Measurements from ENCODE around the gene BOD1L1.

BOD1L1 gene

GRCh38 chr4:13535708-13536361, 91.7 kb downstream of the BOD1L1 start:
- no peaks in the 10 kb centered on the region for H3K36me3 ChIP-seq (ENCODE audit: insufficient read depth, low read length)
- H3K27me3 ChIP-seq (ENCODE audit: control insufficient read depth, insufficient read depth, low read length), result peaks cover 97% of the 10 kb centered on the region
- H3K4me2 ChIP-seq (ENCODE audit: low read length), result no peak overlapping the region
- H3K4me3 ChIP-seq (ENCODE audit: low read length), result no peak overlapping the region
- peaks cover 3% of the 10 kb centered on the region for H3K4me1 ChIP-seq (ENCODE audit: control insufficient read depth, insufficient read depth, low read length)
- no peak overlapping the region for H3K9ac ChIP-seq (ENCODE audit: low read depth, low read length)
- no peaks in the 10 kb centered on the region for H3K9me3 ChIP-seq (replicated peaks; ENCODE audit: low read length)

DNA sequence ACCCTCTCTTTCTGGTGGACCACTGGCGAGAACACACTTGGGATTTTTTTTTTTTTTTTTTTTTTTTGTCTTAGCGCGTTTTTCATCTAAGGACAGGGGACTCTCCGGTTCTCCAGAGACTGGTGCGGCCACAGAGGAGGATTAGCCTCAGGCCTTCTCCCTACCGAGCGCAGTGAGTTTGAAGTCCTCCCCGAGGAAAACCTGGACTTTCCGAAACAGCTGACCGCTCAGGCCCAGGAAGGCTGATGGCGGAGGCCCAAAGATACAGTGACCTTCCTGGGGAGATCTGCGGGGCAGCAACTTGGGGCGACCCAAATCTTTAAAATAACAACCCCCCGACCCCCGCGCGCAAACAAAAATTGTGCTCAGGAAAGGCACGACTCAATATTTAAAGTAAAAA, 92.4 kb downstream of the BOD1L1 start:
- Histone ChIP-seq H3K9me3 (replicated peaks; ENCODE audit: low read length) (no peaks in the 10 kb centered on the region), H3K4me1 (ENCODE audit: control insufficient read depth, insufficient read depth, low read length) (peaks cover 3% of the 10 kb centered on the region), H3K4me3 (ENCODE audit: low read length) (no peak overlapping the region), H3K4me2 (ENCODE audit: low read length) (no peak overlapping the region), H3K9ac (ENCODE audit: low read depth, low read length) (no peak overlapping the region), H3K27me3 (ENCODE audit: control insufficient read depth, insufficient read depth, low read length) (peaks cover 97% of the 10 kb centered on the region), H3K36me3 (ENCODE audit: insufficient read depth, low read length) (no peaks in the 10 kb centered on the region)

DNA sequence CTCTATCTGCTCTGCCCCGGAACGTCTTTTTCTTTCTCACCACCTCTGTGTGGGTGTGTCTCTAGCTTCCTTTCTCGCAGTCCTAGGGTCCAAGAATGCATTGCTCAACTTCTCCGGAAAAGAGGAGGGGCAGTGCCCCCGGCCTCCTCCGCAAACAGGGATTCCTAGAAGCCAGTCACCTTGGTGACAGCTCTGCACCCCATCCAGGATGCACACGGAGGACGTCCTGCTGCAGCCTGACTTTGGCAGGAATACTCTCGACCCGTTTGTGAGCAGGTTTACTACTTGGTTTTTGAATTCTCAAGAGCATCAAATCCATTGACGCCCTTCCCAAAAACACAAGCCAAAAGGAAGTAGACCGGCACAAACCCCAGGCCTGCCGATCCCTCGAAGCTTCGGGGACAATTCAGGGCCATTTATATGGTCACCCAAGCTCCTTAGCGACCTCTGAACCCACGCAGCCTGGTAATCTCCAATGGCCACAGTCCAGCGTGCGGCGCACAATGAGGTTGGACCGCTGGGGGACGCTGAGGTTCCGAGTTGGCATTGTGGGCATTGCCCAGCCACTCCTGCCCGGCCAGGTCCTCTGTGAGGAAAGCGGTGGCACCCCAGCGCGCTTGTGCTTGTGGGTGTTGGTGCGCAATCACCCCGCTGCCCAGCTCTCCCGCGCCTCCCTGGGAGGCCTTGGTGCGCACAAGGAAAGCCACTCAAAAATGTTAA, 93.0 kb downstream of the BOD1L1 start:
- Histone ChIP-seq H3K4me3 (ENCODE audit: low read length) (no peak overlapping the region), H3K27me3 (ENCODE audit: control insufficient read depth, insufficient read depth, low read length) (peaks cover 97% of the 10 kb centered on the region), H3K9ac (ENCODE audit: low read depth, low read length) (no peak overlapping the region), H3K4me1 (ENCODE audit: control insufficient read depth, insufficient read depth, low read length) (peaks cover 3% of the 10 kb centered on the region), H3K9me3 (replicated peaks; ENCODE audit: low read length) (no peaks in the 10 kb centered on the region), H3K36me3 (ENCODE audit: insufficient read depth, low read length) (no peaks in the 10 kb centered on the region), H3K4me2 (ENCODE audit: low read length) (no peak overlapping the region)

DNA sequence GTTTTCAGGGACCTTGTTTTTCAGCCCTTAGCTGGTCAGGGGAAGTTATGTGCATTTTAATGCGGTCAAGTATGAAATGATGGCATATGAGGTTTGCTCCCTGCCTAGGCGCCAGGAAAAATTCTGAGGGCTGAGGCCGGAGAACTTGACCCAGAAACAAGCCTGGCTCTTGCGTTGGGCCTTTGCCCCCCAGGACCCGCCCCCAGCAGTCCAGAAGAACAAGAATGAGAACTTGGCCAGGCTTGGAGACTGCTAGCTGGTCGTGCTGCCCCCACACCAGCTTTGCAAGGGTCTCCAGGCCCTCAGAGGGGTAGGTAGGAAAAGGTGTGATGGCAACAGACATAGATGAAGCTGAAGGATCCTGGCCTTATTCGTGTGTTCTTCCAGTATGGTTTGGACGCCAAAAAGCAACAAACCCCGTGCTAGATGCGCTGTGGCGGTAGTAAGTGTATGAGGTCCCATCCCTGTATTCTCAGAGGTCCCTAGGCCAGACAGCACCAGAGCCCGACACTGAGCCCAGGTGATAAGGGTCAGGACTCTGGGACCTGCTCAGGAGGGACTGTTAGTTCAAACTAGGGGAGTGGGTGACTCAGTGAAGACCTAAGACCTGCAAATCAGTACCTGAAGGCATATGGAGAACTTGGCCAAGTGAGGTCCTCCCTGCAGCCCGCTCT, 93.7 kb downstream of the BOD1L1 start:
- Histone ChIP-seq H3K4me1 (ENCODE audit: control insufficient read depth, insufficient read depth, low read length) (peaks cover under 1% of the 10 kb centered on the region), H3K27me3 (ENCODE audit: control insufficient read depth, insufficient read depth, low read length) (peaks cover 97% of the 10 kb centered on the region)

DNA sequence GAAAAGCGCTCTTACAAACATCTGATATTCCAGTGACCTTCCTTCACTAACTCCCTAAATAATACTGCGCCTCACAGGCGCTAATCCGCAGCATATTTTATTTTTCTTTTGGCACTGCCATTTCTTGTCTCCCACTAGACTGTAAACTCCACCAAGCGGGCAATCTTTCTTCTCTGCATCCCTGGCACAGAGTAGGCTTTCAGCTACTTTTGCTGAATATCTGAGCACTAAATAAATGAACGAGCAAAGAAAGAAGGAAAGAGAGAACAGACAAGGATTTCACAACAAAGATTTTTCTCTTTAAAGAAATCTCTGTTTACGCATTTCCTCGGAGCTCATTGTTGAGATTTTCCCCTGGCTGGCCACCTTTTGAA, 95.9 kb downstream of the BOD1L1 start:
- Histone ChIP-seq H3K9me3 (replicated peaks; ENCODE audit: low read length) (no peaks in the 10 kb centered on the region), H3K27me3 (ENCODE audit: control insufficient read depth, insufficient read depth, low read length) (peaks cover 96% of the 10 kb centered on the region), H3K9ac (ENCODE audit: low read depth, low read length) (no peak overlapping the region), H3K36me3 (ENCODE audit: insufficient read depth, low read length) (no peaks in the 10 kb centered on the region), H3K4me2 (ENCODE audit: low read length) (no peak overlapping the region), H3K4me1 (ENCODE audit: control insufficient read depth, insufficient read depth, low read length) (no peaks in the 10 kb centered on the region), H3K4me3 (ENCODE audit: low read length) (no peak overlapping the region)

More for the DNA sequence above, 93.7 kb downstream of the BOD1L1 start:
- H3K9ac ChIP-seq (ENCODE audit: low read depth, low read length), result no peak overlapping the region
- H3K9me3 ChIP-seq (replicated peaks; ENCODE audit: low read length), result no peaks in the 10 kb centered on the region
- no peaks in the 10 kb centered on the region for H3K36me3 ChIP-seq (ENCODE audit: insufficient read depth, low read length)
- no peak overlapping the region for H3K4me3 ChIP-seq (ENCODE audit: low read length)
- H3K4me2 ChIP-seq (ENCODE audit: low read length), result no peak overlapping the region

- peaks cover 96% of the 10 kb centered on the region for H3K27me3 ChIP-seq (ENCODE audit: control insufficient read depth, insufficient read depth, low read length)
These were observed 96.5 kb downstream of the BOD1L1 start for GRCh38 chr4:13530823-13531624.

GRCh38 chr4:13529128-13529919, 98.2 kb downstream of the BOD1L1 start:
- peaks cover 96% of the 10 kb centered on the region for H3K27me3 ChIP-seq (ENCODE audit: control insufficient read depth, insufficient read depth, low read length)
- H3K4me1 ChIP-seq (ENCODE audit: control insufficient read depth, insufficient read depth, low read length), result peaks cover 5% of the 10 kb centered on the region
- no peaks in the 10 kb centered on the region for H3K36me3 ChIP-seq (ENCODE audit: insufficient read depth, low read length)
- H3K9me3 ChIP-seq (replicated peaks; ENCODE audit: low read length), result peaks cover 6% of the 10 kb centered on the region
- H3K4me2 ChIP-seq (ENCODE audit: low read length), result no peak overlapping the region
- H3K9ac ChIP-seq (ENCODE audit: low read depth, low read length), result no peak overlapping the region
- no peak overlapping the region for H3K4me3 ChIP-seq (ENCODE audit: low read length)

More at GRCh38 chr4:13530823-13531624, 96.5 kb downstream of the BOD1L1 start:
- Histone ChIP-seq H3K9ac (ENCODE audit: low read depth, low read length) (no peak overlapping the region), H3K4me2 (ENCODE audit: low read length) (no peak overlapping the region), H3K4me3 (ENCODE audit: low read length) (no peak overlapping the region), H3K4me1 (ENCODE audit: control insufficient read depth, insufficient read depth, low read length) (no peaks in the 10 kb centered on the region), H3K36me3 (ENCODE audit: insufficient read depth, low read length) (no peaks in the 10 kb centered on the region), H3K9me3 (replicated peaks; ENCODE audit: low read length) (no peaks in the 10 kb centered on the region)

- peaks cover 96% of the 10 kb centered on the region for H3K27me3 ChIP-seq (ENCODE audit: control insufficient read depth, insufficient read depth, low read length)
- no peak overlapping the region for H3K4me3 ChIP-seq (ENCODE audit: low read length)
- H3K9ac ChIP-seq (ENCODE audit: low read depth, low read length), result no peak overlapping the region
- peaks cover 5% of the 10 kb centered on the region for H3K4me1 ChIP-seq (ENCODE audit: control insufficient read depth, insufficient read depth, low read length)
- no peak overlapping the region for H3K4me2 ChIP-seq (ENCODE audit: low read length)
- no peaks in the 10 kb centered on the region for H3K36me3 ChIP-seq (ENCODE audit: insufficient read depth, low read length)
- peaks cover 11% of the 10 kb centered on the region for H3K9me3 ChIP-seq (replicated peaks; ENCODE audit: low read length)
These were observed 98.8 kb downstream of the BOD1L1 start for GRCh38 chr4:13528821-13529127.

DNA sequence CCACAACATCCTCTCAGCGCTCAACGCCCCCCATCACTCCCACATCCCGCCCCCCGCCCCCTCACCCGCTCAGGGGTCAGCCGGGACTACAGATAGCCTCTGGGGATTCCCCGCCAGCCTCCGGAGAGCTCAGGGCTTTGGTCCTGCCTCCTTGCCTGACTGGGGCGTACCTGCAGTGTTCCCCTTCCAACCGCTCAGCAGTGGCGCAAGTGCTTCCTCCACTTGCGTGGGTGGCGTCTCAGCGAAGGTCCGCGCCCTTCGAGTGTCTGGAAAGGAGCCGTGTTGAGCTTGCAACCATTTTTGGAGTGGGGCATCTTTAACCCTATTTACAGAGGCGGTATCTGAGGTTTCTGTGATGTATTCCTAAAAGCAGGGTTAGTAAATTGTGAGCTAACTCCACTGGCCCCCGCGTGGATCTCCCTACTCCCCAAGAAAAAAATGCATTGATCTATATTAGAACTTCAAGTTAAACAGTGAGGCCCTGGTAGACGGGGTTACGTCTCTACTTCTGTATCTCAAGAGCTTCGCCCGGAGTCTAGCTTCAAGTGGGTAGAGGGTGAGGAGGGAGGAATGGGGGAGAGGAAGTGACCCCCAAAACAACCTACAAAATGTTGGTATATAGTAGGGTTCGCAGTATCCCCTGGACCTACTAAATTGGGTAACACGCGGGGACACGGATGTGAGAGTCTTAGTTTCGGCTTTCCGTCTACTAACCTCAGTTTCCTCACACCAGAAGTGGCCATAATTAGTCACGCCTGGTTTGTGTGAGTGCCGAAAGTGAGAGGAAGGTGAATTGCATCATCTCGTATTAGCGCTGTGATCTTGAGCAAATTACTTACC, 99.3 kb downstream of the BOD1L1 start:
- no peak overlapping the region for H3K4me3 ChIP-seq (ENCODE audit: low read length)
- no peak overlapping the region for H3K4me2 ChIP-seq (ENCODE audit: low read length)
- H3K9ac ChIP-seq (ENCODE audit: low read depth, low read length), result no peak overlapping the region
- peaks cover 5% of the 10 kb centered on the region for H3K4me1 ChIP-seq (ENCODE audit: control insufficient read depth, insufficient read depth, low read length)
- H3K36me3 ChIP-seq (ENCODE audit: insufficient read depth, low read length), result no peaks in the 10 kb centered on the region
- H3K9me3 ChIP-seq (replicated peaks; ENCODE audit: low read length), result peaks cover 12% of the 10 kb centered on the region
- H3K27me3 ChIP-seq (ENCODE audit: control insufficient read depth, insufficient read depth, low read length), result peaks cover 96% of the 10 kb centered on the region

DNA sequence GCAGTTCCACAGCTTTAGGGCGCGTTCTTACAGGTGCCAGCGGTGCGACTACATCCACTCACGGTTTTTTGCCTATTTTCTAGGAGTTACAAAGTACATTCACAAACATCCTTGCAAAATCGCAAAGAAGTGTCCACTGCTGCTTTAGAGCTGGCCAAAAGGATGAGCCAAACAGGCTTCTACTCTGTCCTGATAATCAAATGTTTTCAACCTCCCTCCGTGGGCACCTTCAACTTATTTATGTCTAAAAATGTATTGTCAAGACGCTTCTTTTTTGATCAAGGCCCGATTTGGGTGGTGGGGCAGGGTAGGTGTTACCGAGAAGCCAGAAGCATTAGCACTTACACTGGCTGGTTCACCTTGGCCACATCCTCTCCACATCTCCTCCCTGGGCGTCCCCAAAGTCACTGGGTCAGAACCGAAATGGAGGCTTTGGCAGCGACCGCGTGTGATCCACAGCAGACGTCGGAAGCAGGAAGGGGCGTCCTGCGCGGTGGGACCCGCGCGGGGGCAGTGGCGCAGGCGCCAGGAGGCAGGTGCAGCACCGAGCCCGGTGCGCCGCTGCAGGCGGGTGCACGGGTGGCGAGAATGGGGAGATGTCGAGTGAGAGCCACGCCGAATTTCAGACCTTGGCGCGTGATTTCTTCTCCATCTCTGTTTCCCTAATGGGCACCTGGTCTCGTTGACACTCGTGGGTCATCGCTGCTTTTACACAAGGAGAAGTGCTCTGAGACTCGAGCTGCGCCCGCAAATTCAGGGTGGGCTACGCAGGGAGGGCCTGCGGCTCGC, 100.1 kb downstream of the BOD1L1 start:
- no peak overlapping the region for H3K4me2 ChIP-seq (ENCODE audit: low read length)
- peaks cover 96% of the 10 kb centered on the region for H3K27me3 ChIP-seq (ENCODE audit: control insufficient read depth, insufficient read depth, low read length)
- no peaks in the 10 kb centered on the region for H3K36me3 ChIP-seq (ENCODE audit: insufficient read depth, low read length)
- H3K9me3 ChIP-seq (replicated peaks; ENCODE audit: low read length), result peaks cover 12% of the 10 kb centered on the region
- no peak overlapping the region for H3K9ac ChIP-seq (ENCODE audit: low read depth, low read length)
- no peak overlapping the region for H3K4me3 ChIP-seq (ENCODE audit: low read length)
- H3K4me1 ChIP-seq (ENCODE audit: control insufficient read depth, insufficient read depth, low read length), result peaks cover 12% of the 10 kb centered on the region

Measured in skeletal muscle satellite cell (primary cell).